OCI-LY7 (cell line): ENCODE data around the gene PHF21B.

ENCODE experiments used
- EZH2phosphoT487 ChIP-seq: fragments of 200-600 bp; sonication (generic); IDR thresholded peaks from 2 replicates; pipeline ENCODE4 v1.6.1; 2018; ENCODE audit warnings: low read depth, borderline replicate concordance, mild to moderate bottlenecking, mixed run types, antibody characterized with exemption, low read length, moderate library complexity, mixed read lengths
- TF ChIP-seq, protein P1 (sequence below): fragments of 200-600 bp; sonication (generic); conservative IDR thresholded peaks from 2 replicates; pipeline ENCODE4 v1.5.1; 2014; ENCODE audit warnings: mild to moderate bottlenecking, antibody characterized with exemption, low read length, moderate library complexity, mixed read lengths

DNA sequence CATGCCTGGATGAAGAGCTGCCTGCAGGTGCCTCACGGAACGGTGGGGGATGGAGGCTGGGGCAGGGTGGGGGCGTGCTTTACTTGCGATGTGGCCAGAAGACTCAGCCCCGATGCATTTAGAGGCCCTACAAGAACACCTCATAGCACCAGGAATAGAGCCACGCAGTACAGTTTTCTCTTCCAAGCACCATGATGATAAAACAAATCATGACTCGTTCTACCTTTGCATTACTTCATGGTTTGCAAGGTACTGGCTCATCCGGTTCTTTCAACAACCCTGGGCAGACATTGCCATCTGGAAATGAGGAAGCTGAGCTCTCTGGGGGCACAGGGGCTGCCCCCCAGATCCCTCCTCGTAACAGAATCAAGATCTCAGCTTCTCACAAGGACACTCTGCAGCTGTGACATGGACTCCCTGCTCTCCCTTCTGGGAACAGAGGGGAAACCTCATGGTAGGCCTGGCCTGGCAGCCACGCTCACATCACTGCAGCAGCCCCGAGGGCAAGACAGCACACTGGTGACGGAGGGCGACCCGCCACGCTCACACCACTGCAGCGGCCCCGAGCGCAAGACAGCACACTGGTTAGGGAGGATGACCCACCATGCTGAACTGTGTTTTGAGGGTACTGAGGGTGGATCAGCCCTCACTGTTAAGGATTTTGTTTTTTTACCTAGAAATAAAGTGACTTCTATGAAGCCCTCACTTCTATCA is 46.9 kb downstream of the PHF21B start:
- TF ChIP-seq, protein P1, sequence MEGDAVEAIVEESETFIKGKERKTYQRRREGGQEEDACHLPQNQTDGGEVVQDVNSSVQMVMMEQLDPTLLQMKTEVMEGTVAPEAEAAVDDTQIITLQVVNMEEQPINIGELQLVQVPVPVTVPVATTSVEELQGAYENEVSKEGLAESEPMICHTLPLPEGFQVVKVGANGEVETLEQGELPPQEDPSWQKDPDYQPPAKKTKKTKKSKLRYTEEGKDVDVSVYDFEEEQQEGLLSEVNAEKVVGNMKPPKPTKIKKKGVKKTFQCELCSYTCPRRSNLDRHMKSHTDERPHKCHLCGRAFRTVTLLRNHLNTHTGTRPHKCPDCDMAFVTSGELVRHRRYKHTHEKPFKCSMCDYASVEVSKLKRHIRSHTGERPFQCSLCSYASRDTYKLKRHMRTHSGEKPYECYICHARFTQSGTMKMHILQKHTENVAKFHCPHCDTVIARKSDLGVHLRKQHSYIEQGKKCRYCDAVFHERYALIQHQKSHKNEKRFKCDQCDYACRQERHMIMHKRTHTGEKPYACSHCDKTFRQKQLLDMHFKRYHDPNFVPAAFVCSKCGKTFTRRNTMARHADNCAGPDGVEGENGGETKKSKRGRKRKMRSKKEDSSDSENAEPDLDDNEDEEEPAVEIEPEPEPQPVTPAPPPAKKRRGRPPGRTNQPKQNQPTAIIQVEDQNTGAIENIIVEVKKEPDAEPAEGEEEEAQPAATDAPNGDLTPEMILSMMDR = no peak
- TF ChIP-seq EZH2phosphoT487 = no peak
